ENCODE results near the gene SCN7A.

- TF ChIP-seq CTCF (IDR thresholded peaks at IDR 0.05; ENCODE audit: insufficient read depth, low read length, poor library complexity, severe bottlenecking) (no peak), EZH2phosphoT487 (conservative IDR thresholded peaks at IDR 0.05; ENCODE audit: low read length) (no peak)
Observed at GRCh38 chr2:166433457-166433856, 60.6 kb downstream of the SCN7A start.
